GM12891 (cell line): ENCODE data around the gene CHCHD6.

Experiments used
- PAX5 ChIP-seq: IDR thresholded peaks from 2 replicates; pipeline ENCODE4 v1.6.1; 2011; ENCODE audit warnings: low read length, moderate library complexity, mild to moderate bottlenecking; ENCODE audit not compliant: insufficient read depth, severe bottlenecking
- POLR2A ChIP-seq: IDR thresholded peaks from 2 replicates; pipeline ENCODE4 v1.6.1; 2011; ENCODE audit warnings: low read depth, low read length, control low read depth
- POLR2AphosphoS5 ChIP-seq: IDR thresholded peaks from 2 replicates; pipeline ENCODE4 v1.6.1; 2011; ENCODE audit warnings: low read depth, low read length, control low read depth
- POU2F2 ChIP-seq: IDR thresholded peaks from 2 replicates; pipeline ENCODE4 v1.6.1; 2011; ENCODE audit warnings: low read depth, mild to moderate bottlenecking, control low read depth, low read length, moderate library complexity
- SPI1 ChIP-seq: IDR thresholded peaks from 2 replicates; pipeline ENCODE4 v1.6.1; 2011; ENCODE audit warnings: low read depth, low read length, control low read depth
- TAF1 ChIP-seq: IDR thresholded peaks from 2 replicates; pipeline ENCODE4 v1.6.1; 2011; ENCODE audit warnings: low read depth, low read length, control low read depth

DNA sequence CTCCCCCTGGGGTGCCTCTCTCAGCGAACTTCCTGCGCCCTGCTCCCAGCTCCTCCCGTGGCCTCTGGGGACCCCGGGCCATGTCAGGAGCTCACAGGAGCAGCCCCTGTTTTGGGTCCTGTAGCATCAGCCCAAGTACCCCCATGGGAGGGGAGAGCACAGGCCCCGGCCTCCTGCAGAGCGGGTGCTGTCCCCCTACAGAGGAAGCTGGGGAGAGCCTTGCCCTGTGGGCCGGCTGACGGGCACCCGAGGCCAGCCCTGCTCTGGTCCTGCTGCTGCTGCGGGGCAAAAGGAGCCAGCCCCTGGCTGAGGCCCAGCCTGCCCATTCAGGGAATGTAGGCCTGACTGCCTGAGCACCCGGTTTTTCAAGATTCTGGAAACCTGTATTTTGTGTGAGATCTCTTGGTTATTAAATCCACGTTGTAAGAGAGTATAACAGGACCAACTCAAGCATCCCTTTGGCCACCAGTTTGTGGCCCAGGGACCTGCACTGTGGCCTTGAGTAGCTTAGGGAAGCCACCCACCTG lies 291.3 kb downstream of the CHCHD6 start:
- no peak for TF ChIP-seq POLR2A
- TF ChIP-seq SPI1: no peak
- TF ChIP-seq POLR2AphosphoS5: no peak
- TF ChIP-seq TAF1: no peak
- no peak for TF ChIP-seq PAX5
- TF ChIP-seq POU2F2: no peak
